GM19467 (cell line): ENCODE data around the gene BRSK2.

Experiments used
- ATAC-seq: cut with Tn5 transposase; IDR thresholded peaks from one replicate; pipeline ENCODE4 v1.9.1; 2021; ENCODE audit warnings: mild to moderate bottlenecking, moderate library complexity; ENCODE audit not compliant: unreplicated experiment

BRSK2 gene

DNA sequence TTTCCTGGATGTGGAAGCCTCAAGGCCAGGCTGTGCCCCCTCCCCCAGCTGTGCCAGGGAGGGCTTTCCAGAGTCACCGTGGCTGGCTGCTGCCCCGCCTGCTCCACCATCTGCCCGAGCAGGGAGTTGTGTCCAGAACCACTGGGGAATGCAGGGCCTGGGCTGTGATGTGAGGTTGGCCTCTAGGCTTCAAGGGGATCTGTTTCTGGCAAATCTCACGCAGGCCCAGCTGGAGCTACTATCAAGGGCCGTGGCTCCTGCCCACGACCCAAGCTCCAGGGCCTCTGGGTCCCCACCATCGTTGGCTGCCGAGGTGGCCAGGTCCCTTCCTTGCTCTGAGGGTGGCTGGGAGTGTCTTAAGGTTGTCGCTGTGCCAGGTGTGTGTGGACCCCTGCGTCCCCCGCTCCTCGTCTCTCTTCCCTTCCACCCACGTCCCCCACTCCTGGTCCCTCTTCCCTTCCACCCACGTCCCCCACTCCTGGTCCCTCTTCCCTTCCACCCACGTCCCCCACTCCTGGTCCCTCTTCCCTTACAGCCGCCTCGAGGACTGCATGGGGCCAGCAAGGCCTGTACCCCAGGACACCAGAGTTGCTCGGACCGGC, 6.1 kb downstream of the BRSK2 start:
- no peak for ATAC-seq

DNA sequence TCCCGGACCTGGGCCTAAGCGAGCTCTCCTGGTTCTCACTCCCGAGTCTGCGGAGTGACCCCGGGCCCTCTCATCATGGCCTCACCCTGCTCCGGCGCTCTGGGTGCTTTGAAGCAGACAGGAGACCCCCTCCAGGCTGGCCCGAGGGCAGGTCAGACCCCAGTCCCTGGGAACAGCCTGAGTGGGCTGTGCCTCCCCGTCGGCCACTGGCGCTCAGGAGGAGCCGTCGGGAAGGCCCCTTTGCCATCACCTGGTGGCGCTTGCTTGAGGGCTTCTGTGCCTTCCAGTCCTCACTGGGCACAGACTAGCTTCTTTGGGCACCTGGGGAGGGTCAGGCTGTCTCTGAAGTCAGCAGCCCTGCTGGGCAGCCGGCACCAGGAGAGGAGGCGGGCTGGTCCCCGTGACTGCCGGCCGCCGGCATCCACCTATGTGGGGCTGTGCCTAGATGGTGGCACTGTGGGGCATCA, 6.7 kb downstream of the BRSK2 start:
- ATAC-seq: no peak

DNA sequence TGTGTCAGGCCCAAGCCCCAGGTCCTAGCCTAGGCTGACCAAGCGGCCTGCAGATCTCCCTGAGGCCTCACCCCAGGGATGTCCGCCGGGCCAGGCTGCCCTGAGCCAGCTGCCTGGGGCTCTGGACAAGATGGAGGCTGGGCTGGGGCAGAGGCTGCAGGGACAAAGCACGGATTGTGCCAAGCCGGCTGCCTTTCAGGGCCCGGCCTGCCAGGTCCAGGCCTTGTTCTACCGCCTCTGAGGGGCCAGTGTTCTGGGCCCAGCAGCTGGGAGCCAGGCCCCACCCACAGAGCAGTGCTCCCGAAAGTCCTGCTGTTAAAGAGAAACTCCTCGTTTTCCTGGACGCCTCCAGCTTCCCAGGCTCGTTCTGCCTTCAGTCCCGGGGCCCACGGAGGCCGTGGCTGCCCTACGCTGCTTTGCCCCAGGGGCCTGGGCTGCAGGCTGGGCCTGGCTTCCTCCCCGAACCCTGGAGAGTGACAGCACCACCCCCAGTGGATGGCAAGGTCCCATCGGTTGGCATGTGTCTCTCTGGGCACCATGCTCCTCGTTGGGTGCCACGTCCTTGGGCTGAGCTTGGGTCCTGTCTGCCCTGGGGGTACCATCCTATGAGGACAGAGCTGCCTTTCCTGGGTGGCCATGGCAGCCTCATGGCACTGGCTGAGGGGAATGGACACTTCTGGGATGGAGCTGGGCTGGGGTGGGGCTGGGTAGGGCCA, 7.6 kb downstream of the BRSK2 start:
- ATAC-seq: no peak

DNA sequence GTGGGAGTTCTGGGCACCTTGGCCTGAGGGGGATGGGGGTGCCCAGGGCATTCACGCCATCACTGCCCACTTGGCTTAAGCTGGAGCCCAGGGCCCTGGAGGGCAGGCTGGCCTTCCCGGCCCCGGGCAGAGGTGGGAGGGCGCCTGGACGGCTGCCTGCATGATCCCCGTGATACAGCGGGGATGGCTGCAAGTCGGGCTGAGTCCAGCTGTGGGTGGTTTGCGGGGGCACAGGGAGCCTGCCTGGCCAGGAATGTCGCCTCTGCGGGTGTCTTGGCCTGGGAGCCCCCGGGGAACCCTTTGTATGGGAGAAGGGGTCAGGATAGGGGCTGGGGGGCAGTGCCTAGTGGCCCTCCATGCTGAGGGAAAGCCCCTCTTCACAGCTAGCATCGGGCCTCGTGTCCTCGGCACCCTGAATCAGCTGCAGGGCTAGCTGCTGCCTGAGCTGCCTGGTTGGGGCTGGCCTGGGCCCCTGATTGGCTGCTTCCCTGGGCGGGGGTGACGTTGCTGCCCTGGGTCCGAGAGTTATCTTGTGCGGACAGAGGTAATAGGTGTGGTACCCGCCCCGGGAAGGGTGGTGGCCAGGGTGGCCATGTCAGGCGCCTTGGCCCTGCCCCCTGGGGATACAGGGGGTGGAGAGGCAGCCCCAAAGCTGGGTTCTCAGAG, 8.3 kb downstream of the BRSK2 start:
- ATAC-seq: no peak

DNA sequence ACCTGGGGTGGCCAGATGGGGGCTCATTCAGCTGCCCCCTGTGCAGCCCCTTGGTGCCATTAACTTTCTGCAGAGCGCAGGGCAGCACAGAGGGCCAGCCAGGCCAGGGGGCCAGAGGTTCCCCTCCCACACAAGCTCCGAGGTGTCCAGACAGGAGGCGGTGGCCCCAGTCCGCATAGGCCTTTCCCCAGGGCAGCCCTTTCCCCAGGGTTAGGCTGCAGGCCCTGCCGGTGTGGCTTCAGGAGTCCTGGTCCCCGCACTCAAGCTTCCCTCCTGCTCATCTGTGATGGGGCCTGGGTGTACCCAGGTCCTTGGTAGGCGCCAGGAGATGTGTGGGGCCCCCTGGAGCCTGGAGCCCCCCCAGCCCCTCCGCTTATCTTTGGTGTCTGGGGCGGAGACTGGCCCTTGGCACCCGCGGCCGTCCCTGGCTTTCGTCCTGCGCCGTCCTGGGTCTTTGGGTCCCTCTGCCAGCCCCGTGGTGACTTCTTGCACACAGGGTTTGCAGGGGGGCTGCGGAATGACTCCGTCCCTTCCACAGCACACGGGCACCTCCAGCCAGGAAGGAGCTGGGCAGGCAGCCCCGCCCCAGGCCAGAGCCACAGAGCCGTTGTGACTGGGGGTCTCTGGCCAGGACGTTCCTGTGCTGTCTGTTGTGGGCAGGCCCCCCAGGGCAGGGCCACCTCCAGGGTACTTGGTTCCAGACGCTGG, 8.9 kb downstream of the BRSK2 start:
- no peak for ATAC-seq

DNA sequence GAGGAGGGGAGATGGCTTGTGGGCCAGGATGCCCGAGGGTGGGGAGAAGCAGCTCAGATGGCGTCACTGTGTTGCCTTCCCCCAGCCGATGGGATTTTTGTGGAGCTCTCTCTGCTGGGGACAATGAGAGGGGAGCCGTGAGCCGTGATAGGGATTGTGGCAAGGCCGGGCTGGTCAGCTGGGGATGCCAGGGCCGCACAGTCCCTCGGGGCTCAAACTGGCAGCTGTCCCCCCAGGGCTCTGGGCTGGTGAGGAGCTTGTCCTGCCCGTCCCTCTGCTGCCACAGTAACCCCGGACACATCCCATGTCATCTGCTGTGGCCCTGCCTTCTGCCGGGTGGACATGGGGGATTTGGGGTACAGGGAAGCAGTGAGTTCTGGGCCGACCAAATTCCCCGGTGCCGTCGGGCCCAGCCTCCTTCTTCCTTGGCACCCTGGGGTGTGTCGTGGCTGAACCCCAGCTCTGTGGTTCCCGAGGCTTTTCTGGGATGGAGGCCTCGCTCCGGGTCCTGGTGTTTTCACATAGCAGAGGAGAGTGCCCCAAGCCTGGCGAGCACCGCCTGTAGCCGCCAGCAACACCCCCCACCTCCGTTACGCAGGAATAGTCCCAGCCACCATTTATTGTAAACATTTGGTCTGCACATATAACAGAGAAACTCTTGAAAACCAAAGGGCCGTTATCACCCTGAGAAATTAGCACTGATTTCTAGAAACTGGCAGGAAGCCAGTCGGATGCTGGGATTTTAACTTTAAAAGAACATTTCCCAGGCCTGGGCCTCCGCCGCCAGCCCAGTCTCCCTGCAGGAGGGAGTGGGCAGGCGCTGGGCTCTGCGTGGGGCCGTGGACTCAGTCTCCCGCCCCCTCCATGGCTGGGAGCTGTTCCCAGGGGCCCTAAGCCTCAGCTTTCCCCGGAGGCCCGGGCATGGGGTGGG, 9.9 kb downstream of the BRSK2 start:
- no peak for ATAC-seq

DNA sequence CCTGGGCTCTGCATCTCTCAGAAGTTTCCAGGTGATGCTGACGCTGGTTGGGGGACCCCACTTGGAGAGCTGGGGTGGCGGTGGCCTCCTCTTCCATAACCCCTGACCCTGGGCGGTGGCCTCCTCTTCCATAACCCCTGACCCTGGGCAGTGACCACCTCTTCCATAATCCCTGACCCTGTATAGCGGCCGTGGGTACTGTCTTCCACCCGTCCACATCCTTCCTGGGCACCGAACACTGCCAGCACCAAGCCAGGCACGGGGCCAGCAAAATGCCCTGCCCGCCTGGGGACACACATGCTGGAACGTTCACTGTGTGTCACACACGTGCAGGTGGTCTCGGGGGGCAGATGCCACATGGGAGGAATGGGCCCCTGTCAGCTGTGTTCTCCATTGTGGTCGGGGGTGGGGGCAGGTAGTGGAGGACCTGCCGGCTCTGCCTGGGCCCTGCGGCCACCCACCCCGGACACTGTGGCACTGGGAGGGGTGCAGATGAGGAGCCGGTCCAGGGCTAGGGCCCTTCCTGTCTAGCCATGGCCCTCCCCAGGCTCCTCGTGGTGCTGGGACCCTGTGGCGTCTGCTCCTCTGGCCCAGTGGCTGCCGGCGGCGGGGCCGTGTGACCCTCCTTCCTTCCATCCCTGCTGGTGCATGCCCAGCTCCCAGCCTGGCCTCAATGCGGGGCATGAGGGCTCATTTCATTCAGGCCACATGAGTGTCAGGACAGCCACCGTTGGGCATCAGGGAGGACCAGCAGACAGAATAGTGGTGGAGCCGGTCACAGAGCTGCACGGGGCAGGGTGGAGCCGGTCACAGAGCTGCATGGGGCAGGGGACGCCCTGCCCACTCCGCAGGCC, 10.8 kb downstream of the BRSK2 start:
- no peak for ATAC-seq

DNA sequence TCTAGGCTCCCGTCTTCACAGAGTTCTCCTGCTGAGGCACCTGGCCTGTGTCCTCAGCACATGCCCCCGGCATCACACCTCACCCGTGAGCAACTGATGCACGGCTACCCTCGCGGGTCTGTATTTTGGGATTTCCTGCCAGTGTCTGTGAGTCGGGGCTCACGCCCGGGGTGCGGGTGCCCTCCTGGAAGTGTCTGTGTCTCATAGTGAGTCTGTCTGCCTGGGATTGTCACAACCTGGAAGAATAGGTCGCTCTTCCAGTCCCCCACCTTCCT, 11.4 kb downstream of the BRSK2 start:
- ATAC-seq: no peak

DNA sequence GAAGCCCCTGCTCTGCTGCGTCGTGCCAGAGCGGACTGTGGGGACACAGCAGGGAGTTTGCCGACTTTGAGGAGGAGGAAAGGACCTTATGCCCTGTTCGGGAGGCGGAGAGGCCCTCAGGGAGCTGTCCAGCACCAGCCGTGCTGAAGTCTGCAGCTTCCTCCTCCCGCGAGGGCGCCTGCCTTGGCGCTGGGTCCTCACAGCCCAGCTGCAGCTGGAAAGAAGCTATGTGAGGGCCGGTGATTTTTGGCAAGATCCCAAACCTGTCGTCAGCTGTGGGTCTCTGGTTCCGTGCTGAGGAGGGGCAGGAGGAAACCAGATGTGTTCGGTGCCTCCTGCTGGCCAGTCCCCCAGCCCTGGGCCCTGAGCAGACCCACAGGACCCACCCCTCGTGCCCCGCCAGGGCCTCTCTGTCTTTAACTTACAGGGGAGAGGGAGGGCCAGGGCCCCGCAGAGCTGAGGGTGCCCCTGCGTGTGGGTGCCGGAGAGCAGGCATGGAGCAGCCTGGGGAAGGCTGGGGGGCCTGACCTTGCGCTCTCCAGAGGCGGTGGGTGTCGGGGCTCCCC, 12.0 kb downstream of the BRSK2 start:
- no peak for ATAC-seq

DNA sequence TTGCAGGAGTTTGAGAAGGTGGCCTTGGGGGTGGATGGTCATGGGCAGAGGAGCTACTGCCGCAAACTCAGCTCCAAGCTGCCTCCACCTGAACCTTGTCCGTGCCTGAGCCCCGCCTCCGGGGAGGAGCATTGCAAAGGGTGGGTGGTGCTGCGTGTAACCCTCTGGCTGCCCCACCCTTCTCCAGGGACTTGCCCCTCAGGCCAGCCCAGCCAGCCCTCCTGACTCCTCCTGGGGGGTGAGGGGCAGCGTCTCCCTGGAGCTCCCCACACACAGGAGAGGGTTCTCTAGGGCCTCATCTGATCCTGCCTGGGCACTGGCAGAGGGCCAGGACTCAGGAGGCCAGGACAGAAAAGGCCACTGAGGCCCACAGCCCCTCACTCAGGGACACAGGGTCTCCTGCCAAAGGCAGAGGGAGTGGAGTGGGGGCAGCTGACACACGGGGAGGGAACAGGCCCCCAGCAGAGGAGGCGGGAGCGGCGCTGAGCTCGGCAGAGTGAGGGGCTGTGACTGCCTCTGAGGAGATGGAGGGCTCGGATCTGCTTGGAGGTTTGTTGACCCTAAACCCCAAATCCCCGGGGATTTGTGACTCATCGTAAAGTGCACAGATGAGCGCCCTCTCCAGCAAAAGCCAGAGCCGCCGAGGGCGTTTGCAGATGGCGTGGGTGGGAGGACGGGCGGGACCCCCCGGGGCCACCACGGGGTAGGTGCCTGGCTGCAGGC, 12.8 kb downstream of the BRSK2 start:
- no peak for ATAC-seq

DNA sequence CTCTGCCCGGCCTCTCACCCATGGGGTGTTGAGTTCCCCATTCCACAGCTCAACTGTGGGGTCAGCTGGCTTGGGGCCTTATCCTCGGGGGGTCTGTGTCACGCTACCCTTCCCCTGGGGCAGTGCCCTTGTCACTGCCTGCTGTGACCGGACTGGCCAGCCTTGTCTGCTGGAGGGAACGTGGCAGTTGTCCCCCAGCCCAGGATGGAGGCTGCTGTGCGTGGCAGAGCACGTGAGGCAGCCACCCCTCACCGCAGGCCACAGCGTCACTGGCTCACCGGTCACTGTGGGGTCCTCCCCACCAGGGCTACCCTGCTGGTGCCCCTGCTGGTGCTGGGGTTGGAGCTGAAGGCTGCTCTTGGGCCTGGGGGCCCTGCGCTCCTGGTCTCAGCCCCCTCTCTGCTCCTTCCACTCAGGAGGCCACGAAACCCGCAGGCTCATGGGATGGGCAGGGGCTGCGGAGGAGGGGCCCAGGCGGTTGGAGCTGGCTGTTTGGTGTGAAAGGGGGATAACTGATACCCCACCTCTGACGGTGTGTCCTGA, 13.4 kb downstream of the BRSK2 start:
- ATAC-seq: no peak

DNA sequence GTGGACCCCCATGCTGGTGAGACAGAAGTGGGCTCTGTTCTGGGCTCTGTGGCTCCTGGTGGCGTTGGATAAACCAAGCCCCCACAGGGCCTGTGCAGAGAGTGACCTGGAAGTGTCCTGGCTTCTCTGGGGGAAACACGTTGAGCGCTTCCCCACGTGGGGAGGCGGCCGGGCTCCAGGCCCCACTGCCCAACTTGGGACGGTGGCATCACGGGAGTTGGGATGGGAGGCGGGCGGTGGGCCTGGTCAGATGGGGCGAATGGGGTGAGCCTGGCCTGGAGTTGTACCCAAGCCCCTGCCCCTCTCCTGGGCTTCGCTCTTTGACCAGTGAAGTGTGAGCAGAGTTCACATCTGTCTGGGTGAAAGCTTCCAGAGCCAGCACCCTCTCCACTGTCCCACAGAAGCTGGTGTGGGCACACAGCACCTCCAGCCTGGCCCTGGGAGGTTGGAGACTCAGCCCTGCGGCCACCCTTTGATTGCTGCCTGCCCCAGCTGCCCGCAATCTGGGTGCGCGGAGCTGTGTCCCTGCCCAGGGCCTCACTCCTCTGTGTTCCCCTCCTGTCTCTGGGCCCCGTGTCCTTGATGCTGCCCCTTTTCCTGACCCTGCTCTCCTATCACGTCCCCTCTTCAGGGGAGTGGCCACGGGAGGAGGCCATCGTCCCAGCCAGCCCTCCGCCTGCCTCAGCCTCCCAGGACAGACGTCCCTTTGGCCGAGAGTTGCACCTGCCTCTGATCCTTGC, 14.2 kb downstream of the BRSK2 start:
- no peak for ATAC-seq

DNA sequence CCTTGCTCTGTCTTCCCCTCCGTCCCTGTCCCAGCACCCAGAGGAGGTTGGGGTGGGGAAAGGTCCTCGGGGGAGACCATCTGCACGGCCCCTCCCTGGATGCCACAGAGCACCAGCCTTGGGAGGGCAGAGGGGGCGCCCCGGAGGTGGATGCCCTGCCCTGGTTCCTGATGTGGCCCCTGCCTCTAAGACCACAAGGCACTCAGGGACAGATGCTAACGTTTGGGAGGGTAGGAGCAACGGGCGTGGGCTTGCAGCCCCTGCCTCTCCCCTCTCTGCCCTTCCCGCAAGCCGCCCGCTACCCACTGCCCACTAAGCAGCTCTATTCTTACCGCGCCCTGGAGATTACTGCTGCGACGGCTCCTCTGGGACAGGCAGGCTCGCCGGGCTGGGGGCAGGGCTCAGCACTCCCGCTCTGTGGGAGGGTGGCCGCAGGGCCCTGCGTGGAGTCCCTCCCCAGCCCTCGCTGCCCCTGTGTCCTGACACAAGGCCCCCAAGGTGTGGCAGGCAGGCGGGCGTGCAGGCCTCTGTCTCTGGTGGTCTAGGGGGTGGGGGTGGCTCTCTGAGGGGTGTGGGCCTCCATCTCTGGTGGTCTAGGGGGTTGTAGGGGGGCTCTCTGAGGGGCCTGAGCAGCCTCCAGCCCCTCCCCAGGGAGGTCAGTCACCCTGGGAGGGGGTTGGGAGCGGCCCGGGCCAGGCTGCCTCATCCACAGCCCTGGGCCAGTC, 14.9 kb downstream of the BRSK2 start:
- no peak for ATAC-seq

DNA sequence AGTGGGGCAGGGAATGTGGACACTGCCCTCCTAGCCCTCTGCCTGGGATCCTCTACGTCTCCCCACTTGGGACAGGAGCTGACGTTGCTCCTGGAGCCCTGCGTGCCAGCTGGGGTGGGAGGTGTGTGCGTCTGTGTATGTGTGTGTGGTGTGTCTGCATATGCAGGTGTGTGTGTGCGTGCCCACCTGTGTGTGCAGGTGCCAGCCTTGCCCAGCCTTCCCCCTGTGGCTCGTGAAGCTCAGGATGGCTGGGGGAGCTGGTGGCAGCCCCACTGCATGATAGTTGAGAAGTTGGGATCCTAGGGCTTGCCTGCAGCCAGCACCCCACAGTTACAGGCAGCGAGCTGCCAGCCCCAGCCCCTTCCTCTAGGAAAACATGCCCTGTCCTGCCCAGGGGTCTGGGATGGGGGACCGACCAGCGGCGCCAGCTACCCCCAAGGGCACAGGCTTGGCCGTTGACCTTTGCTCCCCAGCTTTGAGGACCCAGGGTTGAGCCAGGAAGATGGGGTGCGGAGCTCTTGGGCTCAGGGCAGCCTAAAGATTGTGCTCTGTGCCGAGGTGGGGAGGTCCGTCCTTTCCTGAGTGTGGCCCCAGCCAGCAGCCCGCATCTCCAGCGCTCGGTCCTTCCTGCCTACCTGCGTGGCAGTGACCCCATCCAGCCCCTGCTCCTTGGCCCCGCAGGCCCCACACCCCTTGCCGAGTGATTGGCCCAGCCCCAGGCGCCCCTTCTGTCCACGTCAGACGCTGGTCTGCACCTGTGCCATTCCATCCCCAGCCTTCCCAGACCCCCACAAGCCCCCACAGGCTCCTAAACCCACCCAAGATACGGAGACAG, 15.7 kb downstream of the BRSK2 start:
- ATAC-seq: no peak

DNA sequence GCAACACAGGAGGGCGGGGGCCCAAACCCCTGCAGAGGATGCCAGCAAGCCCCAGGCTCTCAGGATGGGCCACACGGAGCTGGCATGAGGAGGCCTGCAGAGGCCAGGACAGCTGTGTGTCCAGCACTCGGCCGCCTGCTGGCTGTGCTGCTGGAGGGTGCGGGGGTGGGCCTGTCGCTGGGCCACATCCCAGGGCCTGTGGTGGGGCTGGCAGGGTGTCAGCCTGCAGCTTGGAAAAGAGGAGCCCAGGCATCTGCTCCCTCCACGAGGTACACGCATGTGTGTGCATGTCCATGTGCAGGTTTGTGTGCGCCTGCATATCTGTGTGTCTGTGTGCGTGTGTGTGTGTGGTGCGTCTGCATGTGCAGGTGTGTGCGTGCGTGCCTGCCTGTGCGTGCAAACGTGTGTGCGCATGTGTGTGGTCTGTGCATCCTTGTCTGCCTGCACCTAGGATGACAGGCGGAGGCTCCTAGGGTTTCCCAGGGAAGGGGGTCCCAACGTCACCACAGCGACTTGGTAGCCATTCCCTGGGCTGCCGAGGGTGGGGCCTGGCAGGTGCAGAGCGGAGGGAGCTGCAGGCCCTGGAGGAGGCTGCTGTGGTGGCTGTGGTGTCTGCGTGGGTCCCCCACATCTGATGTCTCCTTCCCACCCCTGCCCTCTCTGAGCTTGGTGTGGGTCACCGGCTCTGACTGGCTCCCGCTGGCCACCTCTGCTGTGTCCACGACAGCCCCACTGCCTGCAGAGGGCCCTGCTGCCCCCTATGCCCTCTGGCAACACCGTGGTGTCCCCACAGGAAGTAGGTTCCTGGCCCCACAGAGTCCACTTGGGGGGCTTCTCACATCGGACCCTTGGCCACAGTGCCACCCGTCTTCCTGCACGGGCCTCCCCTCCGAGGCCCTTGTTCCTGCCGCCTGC, 17.1 kb downstream of the BRSK2 start:
- no peak for ATAC-seq
